OCI-LY3 (cell line): Measurements from ENCODE around the gene ALOX5.

Source experiments
- CTCF ChIP-seq: fragments of 200-600, 300-600 bp; sonication (generic); IDR thresholded peaks from 2 replicates; pipeline ENCODE4 v1.5.1; 2014; ENCODE audit warnings: antibody characterized with exemption, low read length, low read depth
- EZH2phosphoT487 ChIP-seq: fragments of 200-600 bp; shearing (Covaris generic); IDR thresholded peaks from 2 replicates; pipeline ENCODE4 v1.6.1; 2018; ENCODE audit warnings: antibody characterized with exemption, mixed run types, low read depth

GRCh38 chr10:45407542-45407941 is 33.5 kb downstream of the ALOX5 start:
- no peak for TF ChIP-seq CTCF
- TF ChIP-seq EZH2phosphoT487, result no peak
